ENCODE data around the gene ST8SIA6. TPM values are rescaled to one million over a fixed set of nuclear protein-coding genes. Genes with fewer than 3 reads are reported as not detected.
"Not testable (repeated sequence)": the region's sequence is repeated elsewhere in the genome, so short reads cannot be mapped to it uniquely, and the experiment has no call there.

The ST8SIA6 gene
- total RNA-seq, 1 donor from 2014 or later, result 4.9 TPM

GRCh38 chr10:17402040-17402439 lies 52.4 kb downstream of the ST8SIA6 start:
- not testable (repeated sequence) for FAIRE-seq; DNase-seq (ENCODE audit: low spot score in 2 of 2)

DNA sequence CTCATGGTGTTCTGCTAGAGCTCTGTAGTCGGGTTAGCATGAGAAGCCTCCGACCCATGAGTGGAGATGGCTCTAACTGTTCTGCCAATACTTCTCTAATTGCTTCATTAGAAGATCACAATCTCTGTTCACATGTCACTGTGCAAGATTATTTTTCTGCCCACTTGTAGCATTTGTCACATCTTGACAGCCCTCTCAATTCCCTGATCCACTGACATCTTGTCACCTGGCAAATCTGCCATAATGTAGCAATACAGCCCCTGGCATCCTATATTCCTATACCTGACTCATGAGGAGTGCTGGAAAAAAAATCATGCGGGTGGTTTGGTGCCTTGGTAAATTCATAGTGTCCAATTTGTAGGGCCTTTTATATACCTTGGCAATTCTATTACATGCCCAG lies 58.4 kb downstream of the ST8SIA6 start:
- FAIRE-seq, result no peak
- DNase-seq (ENCODE audit: low spot score in 2 of 2), result no peak

DNA sequence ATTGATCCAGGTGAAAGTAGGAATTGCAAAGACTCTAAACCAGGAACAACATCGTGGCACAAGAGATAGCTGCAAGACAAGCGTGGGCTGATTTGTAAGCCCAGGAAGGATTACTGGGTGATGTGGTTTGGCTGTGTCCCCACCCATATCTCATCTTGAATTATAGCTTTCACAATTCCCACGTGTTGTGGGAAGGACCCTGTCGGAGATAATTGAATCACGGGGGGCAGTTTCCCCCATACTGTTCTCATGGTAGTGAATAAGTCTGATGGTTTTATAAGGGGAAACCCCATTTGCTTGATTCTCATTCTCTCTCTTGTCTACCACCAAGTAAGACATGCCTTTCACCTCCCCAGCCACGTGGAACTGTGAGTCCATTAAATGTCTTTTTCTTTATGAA lies 59.5 kb downstream of the ST8SIA6 start:
- FAIRE-seq, result no peak

GRCh38 chr10:17387861-17388503 lies 66.4 kb downstream of the ST8SIA6 start:
- DNase-seq (ENCODE audit: low spot score in 2 of 2) (no peak), FAIRE-seq (no peak)

More for the DNA sequence above, 59.5 kb downstream of the ST8SIA6 start:
- DNase-seq (ENCODE audit: low spot score in 2 of 2), result no peak

DNA sequence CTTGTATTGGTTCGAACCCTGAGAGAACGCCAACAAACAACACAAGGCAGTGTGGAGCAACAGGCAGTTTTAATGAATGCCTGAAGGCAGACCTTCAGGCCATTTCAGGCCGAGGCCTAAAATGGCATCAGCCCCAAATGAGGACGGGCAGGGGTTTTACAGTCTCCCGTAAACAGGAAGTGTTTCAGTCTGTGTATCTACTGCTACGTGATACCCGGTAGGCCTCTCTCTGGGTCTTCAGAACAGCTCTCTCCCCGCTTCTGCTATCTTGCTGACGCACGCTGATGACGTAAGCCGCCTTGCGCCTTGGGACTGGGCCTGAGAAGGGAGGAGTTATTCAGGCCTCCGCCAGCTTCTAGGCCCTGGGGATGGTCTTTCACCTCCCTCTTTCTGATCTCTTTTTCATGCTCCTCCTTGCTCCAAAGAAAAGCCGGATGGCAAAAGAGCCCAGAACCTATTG lies 67.7 kb downstream of the ST8SIA6 start:
- DNase-seq (ENCODE audit: low spot score in 2 of 2), result no peak
- no peak for FAIRE-seq

- FAIRE-seq (no peak), DNase-seq (ENCODE audit: low spot score in 2 of 2) (no peak)
Measured at GRCh38 chr10:17386021-17386420, 68.4 kb downstream of the ST8SIA6 start.

DNA sequence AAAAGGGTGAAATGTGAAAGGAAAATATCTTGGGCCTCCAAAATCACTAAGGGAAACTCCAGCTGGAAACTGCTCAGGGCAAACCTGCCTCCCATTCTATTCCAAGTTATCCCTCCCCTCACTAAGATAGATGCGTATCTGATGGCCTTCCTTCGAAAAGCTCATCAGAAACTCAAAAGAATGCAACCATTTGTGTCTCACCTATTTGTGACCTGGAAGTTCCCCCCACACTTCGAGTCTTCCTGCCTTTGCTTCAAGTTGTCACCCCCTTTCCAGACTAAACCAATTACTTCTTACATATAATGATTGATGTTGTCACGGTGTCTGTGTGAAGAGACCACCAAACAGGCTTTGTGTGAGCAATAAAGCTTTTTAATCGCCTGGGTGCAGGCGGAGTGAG lies 69.3 kb downstream of the ST8SIA6 start:
- DNase-seq (ENCODE audit: low spot score in 2 of 2) (no peak), FAIRE-seq (no peak)

GRCh38 chr10:17383801-17384555 lies 70.4 kb downstream of the ST8SIA6 start:
- DNase-seq (ENCODE audit: low spot score in 2 of 2) (no peak), FAIRE-seq (no peak)

DNA sequence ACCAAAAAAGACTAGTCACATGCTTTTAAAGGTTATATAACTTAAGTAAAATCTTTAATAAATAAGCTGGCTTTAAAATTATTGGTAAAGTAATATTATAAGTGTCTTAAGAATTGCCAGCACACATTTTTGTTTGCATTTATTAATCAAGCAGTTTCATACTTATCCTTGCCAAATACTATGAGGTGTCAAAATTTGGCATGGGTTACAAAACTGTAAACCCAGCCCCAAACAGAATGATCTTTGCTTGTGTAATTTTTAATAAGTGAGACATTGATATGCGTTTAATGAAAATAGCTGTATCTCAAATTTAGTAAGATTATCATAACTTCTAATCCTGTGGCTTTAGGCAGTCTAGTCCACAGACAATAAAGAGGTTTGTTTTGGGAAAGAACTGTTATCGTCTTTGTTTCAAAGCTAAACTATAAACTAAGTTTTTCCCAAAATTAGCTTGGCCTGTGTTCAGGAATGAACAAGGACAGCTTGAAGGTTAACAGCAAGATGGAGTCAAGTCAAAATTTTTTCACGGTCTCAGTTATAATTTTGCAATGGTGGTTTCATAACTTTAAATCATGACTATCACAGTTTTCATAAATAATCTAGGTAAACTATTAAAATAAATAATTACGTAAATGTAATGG lies 72.8 kb downstream of the ST8SIA6 start:
- DNase-seq (ENCODE audit: low spot score in 2 of 2) (no peak), FAIRE-seq (no peak)

- FAIRE-seq (no peak), DNase-seq (ENCODE audit: low spot score in 2 of 2) (no peak)
Measured at GRCh38 chr10:17380888-17381287, 73.5 kb downstream of the ST8SIA6 start.

DNA sequence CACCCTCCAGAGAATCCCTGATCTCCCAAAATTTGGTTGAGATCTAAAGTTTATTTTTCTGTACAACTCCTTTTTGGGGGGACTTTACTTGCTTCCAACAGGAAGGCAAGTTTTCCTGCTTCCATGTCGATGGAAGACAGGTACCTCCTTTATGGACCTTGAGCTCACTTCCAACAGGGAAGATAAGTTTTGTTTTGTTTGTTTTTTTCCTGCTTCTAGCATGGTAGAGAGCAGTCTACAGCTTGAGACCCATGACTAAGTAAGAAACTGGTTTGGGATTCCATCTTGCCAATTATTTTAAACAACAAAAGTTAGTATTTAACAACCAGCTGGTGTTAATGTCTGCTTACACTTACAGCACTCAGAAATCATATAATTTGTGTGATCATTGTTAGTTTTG lies 74.4 kb downstream of the ST8SIA6 start:
- FAIRE-seq, result no peak
- DNase-seq (ENCODE audit: low spot score in 2 of 2), result no peak

DNA sequence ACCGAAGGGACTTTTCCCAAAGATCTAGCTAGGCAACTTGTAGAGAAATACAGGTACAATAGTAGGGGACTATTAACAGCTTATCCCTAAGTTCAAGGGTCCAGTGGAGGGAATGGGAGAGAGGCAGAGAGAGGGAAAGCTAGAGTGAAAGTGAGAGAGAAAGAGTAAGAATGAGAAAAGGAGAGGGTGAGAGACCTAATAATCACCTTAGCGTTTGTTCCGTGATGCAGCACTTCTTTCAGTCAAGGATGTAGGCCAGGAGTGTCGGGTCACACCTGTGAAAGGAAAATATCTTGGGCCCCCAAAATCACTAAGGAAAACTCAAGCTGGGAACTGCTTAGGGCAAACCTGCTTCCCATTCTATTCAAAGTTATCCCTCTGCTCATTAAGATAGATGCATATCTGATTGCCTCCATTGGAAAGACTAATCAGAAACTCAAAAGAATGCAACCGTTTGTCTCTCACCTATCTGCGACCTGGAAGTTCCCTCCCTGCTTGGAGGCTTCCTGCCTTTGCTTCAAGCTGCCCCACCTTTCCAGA lies 75.2 kb downstream of the ST8SIA6 start:
- no peak for FAIRE-seq
- DNase-seq (ENCODE audit: low spot score in 2 of 2), result no peak

DNA sequence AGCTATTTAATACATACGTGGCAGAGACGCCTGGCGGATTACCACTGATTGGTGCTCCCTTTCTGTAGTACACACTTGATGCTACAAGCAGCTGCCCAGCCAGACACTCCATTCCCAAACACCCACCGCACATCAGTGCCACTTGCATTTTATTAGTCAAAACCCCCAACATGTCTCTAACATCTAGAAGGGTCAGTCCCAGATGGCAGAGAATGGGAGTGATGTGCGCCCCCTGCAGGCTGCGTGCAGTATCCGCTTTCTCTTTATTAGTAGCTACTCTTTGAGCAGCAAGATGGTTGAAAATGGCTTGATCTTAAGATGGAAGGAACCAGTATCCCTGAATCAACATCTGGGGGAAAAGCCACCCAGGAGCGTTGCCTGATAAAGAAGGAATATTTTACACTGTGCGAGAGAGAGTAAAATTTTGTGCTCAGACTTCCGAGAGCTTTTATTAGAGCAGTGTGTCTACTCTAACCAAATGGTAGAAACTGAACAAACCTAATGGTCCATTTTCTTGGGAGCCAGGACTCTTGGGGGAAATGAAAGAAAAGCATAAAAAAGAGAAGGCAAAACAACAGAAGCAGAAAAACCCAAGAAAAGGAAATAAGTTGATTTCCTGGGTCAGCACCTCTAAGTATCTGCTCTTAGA lies 78.3 kb downstream of the ST8SIA6 start:
- DNase-seq (ENCODE audit: low spot score in 2 of 2), result no peak

GRCh38 chr10:17368708-17369272 lies 85.6 kb downstream of the ST8SIA6 start:
- DNase-seq (ENCODE audit: low spot score in 2 of 2) (no peak), FAIRE-seq (no peak)

More for the DNA sequence above, 78.3 kb downstream of the ST8SIA6 start:
- no peak for FAIRE-seq

DNA sequence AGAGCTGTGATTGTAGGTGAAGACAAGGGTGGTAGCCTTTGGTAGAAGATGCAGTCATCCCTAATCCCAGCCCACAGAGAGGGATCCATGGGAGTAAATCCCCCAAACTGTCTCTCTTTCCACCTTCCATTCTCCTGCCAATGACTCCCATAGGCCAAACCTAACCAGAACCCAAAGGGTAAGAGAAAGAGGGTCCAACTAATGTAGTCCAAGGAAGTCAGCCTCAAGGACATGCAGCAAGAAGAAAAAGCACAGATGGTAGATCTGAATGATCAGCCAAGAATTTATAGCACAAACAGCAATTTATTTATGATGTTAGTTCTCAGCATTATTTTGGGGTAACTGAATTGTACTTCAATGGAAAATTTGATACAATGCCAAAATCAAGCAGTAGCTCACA lies 87.7 kb downstream of the ST8SIA6 start:
- FAIRE-seq (no peak), DNase-seq (ENCODE audit: low spot score in 2 of 2) (no peak)

DNA sequence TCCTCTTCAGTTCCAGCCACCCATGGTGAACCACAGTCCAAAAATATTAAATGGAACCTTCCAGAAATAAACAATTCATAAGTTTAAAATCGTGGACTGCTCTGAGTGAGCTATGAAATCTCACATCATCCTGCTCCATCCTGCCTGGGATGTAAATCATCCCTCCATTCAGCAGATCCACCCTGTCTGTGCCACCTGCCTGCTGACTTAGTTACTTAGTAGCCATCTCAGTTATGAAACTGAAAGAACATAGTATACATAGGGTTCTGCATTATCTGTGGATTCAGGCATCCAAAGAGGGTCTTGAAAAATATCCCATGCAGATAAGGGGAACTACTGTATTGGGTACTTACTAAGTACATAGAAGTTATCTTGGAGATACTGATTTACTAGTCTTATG lies 89.0 kb downstream of the ST8SIA6 start:
- no peak for DNase-seq (ENCODE audit: low spot score in 2 of 2)
- FAIRE-seq, result no peak

DNA sequence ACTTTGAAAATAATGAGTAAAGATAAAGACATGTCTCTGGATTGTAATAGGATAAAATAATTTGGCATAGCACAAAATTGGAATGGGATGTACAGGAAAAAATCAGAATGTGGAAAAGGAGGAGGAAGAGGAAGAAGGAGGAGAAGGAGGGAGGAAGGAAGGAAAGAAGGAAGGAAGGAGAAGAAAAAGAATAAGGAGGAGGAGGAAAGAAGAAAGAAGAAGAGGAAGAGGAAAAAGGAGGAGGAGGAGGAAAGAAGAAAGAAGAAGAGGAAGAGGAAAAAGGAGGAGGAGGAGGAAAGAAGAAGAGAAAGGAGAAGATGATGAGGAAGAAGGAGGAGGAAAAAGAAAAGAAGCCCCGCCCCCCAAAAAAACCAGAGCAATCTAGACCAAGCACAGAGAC lies 95.9 kb downstream of the ST8SIA6 start:
- FAIRE-seq, result no peak
- no peak for DNase-seq (ENCODE audit: low spot score in 2 of 2)

DNA sequence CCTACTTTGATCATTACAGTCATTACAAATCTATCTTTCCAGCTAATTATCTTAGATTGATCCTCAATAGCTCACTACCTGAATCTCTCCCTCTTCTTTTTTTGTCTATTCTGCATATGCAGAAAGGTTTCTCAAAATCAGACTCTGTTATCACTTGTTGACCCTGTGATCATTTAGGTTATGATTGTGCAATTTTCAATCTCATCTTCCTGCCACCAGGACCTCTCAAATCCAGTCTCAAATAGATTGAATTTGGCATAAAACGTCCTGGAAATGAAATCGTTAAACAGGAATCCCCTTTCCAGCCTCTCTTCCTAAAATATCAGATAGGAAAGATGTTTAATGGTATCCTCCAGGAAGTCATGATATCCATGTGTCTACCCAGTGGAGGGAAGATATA lies 96.6 kb downstream of the ST8SIA6 start:
- FAIRE-seq, result no peak

GRCh38 chr10:17356820-17357219 lies 97.6 kb downstream of the ST8SIA6 start:
- no peak for DNase-seq (ENCODE audit: low spot score in 2 of 2)
- no peak for FAIRE-seq

More for the DNA sequence above, 96.6 kb downstream of the ST8SIA6 start:
- DNase-seq (ENCODE audit: low spot score in 2 of 2), result no peak

GRCh38 chr10:17354781-17355180 lies 99.6 kb downstream of the ST8SIA6 start:
- FAIRE-seq, result no peak
- no peak for DNase-seq (ENCODE audit: low spot score in 2 of 2)
